Measurements from ENCODE around the gene PASD1.

GRCh38 chrX:151675121-151675746, 111.8 kb downstream of the PASD1 start:
- TF ChIP-seq CTCF (IDR thresholded peaks at IDR 0.05) (no peak), ZFX (IDR thresholded peaks at IDR 0.05; ENCODE audit: borderline replicate concordance) (no peak)
